HG03066 (cell line): ENCODE results near the gene LRRC4B.
"Not testable (repeated sequence)": the region's sequence is repeated elsewhere in the genome, so short reads cannot be mapped to it uniquely, and the experiment has no call there.

ENCODE experiments used
- ATAC-seq: cut with Tn5 transposase; IDR thresholded peaks from one replicate; pipeline ENCODE4 v1.9.1; 2021; ENCODE audit warnings: low read depth; ENCODE audit not compliant: unreplicated experiment

Gene LRRC4B, protein sequence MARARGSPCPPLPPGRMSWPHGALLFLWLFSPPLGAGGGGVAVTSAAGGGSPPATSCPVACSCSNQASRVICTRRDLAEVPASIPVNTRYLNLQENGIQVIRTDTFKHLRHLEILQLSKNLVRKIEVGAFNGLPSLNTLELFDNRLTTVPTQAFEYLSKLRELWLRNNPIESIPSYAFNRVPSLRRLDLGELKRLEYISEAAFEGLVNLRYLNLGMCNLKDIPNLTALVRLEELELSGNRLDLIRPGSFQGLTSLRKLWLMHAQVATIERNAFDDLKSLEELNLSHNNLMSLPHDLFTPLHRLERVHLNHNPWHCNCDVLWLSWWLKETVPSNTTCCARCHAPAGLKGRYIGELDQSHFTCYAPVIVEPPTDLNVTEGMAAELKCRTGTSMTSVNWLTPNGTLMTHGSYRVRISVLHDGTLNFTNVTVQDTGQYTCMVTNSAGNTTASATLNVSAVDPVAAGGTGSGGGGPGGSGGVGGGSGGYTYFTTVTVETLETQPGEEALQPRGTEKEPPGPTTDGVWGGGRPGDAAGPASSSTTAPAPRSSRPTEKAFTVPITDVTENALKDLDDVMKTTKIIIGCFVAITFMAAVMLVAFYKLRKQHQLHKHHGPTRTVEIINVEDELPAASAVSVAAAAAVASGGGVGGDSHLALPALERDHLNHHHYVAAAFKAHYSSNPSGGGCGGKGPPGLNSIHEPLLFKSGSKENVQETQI

DNA sequence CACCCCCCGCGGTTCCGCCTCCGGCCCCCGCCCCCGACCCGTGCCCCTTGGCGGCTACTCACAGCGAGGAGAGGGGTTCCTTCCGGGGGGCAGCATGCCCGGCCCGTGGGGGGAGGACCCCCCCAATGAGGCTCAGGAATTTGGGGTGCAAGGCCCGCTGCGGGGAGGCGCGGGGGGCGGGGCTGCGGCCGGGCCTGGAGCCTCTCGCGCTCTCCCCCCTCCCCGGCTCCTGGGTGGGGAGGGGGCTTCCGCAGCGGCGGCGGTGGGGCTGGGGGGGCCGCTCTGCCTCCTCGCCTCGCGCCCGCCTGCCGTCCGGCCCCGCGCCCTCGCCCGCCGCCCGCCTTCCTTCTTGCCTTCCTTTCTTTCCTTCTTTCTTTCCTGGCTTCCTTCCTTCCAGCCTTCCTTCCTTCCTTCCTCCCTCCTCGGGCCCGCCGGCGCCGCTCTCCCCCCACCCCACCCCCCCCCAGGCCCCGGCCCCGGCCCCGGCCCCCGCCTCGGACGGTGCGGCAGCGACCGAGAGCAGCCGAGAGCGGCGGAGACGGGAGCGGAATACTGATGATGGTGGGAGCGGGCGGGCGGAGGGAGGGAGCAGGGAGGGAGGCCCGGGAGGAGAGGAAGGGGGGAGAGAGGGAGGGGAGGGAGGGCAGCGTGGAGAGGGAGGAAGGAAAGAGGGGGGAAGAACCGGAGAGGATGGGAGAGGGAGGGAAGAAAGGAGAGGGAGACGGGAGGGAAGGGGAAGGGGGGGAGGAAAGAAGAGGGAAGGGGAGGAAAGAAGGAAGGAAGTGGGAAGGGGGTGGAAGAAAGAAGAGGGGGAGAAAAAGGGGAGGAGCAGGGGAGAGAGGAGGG lies at the start of gene LRRC4B:
LRRC4B (minus strand) TSS at position 554 of the 846 bp plus-strand sequence. CDS start 19,597 bp downstream, outside the sequence.
- no peak for ATAC-seq

DNA sequence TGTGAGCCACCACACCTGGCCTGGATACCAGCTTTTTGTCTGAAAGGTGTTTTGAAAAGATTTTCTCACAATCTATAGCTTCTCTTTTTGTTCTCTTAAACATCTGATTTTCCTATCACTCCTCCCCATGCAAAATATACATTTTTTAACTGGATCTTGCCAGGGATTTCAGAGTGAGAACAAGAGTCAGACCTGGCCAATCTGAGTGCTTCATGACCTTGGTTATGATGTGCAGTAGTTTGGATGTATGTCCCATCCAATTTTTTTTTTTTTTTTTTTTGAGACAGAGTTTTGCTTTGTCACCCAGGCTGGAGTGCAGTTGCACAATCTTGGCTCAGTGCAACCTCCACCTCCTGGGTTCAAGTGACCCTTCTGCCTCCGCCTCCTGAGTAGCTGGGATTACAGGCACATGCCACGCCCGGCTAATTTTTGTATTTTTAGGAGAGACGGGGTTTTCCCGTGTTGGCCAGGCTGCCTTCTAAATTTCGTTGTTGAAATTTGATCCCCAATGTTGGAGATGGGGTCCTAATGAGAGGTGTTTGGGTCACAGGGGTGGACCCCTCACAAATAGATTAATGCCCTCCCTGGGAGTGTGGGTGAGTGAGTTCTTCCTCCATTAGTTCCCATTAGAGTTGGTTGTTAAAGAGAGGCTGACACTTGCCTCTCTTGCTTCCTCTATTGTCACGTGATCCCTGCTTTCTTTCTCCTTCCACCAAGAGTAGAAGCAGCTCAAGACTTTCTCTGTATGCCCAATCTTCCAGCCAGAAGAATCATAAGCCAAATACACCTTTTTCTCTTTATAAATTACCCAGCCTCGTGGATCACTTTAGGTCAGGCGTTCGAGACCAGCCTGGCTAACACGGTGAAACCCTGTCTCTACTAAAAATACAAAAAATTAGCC lies 44.5 kb upstream of the LRRC4B start:
- not testable (repeated sequence) for ATAC-seq

DNA sequence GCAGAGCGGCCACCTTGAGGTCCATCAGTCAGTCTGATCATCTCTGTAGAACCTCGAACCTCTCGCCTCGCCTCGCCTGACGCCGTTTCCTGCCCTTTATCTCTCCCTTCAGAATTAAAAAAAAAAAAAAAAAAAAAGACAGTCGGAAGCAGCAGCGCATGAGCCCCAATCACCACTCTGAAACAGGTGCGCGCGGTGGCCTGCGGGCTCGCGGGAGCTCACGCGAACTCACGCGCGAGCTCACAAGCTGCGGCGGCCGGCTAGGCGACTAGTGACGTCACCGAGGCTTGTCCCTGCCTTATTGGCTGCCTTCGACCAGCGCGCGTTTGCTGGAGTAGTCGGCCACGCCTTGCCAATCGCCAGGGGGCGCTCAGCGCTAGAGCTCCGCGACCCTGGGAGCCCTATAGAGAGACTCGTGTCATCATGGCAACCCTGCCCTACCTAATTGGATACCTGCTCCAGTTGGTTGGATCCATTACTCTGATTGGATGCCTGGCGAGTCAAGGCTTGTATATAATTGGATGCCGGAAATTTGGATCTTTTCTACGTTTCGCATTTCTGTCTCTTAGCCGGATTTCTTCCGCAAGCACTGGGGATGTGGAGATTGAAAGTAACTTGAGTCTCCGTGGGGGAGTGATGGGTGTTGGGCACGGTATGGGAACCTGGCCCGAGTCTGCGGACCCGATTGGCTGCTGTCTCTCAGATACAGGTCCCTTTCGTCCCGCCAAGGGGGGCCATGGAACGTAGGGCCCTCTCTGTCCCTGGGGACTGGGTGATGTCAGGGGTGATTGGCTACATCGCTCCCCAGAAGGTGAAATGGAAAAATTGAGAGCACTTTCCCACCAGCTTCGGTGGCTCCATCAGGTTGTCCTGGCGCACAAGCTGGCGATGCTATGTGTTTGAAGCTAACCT lies 39.9 kb upstream of the LRRC4B start:
- no peak for ATAC-seq

DNA sequence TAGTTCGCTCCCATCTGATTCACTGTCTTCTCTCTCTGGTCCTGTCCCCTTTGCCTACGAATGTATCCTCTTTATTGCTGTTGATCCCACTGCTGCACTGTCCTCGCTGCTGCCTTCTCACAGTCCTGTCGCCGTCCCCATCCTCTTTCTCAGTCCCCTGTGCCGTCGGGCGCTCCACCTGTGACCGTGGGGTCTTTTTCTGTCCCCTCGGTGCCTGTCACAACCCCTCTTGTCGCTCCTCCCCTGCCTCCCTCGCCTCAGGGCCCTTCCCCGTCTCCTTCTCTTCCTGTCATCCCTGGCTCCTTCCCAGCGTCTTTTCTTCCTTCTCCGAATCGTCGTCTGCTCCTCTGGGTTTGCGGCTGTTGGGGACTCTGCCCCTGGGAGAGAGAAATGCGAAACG lies 39.2 kb upstream of the LRRC4B start:
- no peak for ATAC-seq

DNA sequence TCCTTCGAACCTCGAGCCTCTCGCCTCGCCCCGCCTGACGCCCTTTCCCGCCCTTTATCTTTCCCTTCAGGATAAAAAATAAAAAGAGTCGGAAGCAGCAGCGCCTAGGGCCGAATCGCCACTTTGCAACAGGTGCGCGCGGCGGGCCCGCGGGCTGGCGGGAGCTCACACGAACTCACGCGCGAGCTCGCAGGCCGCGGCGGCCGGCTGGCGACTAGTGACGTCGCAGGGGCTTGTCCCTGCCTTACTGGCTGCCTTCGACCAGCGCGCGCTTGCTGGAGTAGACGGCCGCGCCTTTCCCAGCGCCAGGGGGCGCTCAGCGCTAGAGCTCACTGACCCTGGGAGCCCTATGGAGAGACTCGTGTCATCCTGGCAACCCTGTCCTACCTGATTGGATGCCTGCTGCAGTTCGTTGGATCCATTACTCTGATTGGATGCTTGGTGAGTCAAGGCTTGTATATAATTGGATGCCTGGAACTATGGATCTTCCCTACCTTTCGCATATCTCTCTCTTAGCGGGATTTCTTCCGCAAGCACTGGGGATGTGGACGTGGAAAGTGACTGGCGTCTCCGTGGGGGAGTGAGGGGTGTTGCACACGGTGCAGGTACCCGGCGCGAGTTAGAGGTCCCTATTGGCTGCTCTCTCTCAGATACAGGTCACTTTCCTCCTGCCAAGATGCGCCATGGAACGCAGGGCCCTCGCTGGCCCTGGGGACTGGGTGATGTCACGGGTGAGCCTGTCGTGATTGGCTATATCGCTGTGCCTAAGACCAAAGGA lies 38.0 kb upstream of the LRRC4B start:
- ATAC-seq = not testable (repeated sequence)

DNA sequence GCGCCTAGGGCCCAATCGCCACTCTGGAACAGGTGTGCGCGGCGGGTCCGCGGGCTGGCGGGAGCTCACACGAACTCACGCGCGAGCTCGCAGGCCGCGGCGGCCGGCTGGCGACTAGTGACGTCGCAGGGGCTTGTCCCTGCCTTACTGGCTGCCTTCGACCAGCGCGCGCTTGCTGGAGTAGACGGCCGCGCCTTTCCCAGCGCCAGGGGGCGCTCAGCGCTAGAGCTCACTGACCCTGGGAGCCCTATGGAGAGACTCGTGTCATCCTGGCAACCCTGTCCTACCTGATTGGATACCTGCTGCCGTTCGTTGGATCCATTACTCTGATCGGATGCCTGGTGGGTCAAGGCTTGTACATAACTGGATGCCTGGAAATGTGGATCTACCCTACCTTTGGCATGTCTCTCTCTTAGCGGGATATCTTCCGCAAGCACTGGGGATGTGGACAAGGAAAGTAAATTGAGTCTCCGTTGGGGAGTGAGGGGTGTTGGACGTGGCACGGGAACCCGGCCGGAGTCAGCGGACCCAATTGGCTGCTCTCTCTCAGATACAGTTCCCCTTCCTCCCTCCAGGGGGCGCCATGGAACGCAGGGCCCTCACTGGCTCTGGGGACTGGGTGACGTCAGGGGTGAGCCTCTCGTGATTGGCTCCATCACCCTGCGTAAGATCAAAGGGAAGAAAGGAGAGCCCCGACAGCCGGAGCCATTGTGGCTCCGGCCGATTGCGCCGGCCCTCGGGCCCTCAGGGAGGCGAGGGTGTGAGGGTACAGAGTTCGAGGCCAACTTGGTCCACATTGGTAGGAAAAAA lies 36.2 kb upstream of the LRRC4B start:
- ATAC-seq = not testable (repeated sequence)

DNA sequence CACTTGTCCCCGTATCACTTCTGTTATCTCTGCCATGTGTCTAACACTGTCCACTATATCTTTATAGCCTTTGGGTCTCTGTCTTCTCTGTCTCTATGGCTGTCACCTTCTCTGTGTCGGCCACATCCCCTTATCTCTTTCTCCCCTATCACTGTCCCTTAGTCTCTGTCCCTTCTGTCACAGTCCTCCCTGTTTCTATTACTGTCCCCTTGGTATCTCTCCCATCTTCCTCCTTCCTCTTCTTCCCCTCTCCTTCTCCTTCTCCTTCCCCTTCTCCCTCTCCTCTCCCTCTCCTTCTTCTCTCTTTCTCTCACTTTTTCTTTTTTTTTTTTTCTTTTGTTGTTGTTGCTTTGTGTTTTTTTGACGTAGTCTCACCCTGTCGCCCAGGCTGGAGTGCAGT lies 34.7 kb upstream of the LRRC4B start:
- ATAC-seq = no peak

DNA sequence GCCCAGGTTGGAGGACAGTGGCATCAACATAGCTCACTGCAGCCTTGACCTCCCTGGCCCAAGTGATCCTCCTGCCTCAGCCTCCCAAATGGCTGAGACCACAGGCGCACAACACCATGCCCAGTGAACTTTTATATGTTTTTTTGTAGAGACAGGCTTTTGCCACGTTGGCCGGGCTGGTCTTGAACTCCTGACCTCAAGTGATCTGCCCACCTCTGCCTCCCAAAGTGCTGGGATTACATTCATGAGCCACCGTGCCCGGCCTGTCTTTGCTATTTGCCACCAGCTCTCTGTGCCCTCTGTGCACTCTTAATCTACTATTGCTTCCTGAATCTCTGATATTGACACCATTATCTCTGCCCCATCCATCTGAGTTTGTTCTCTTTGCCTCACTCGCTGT lies 34.3 kb upstream of the LRRC4B start:
- ATAC-seq = no peak

DNA sequence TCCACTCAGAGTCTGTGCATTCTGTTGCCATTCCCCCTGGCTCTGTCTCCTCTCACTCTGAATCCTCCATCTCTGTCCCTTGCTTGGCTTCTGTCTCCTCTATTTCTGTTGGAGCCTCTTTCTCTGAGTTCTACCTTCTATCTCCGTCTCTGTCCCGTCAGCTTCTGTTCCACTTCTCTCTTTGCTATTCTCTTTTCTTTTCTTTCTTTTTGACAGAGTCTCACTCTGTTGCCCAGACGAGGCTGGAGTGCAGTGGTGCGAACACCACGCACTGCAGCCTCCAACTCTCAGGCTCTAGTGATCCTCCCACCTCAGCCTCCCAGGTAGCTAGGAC lies 33.8 kb upstream of the LRRC4B start:
- ATAC-seq = no peak

DNA sequence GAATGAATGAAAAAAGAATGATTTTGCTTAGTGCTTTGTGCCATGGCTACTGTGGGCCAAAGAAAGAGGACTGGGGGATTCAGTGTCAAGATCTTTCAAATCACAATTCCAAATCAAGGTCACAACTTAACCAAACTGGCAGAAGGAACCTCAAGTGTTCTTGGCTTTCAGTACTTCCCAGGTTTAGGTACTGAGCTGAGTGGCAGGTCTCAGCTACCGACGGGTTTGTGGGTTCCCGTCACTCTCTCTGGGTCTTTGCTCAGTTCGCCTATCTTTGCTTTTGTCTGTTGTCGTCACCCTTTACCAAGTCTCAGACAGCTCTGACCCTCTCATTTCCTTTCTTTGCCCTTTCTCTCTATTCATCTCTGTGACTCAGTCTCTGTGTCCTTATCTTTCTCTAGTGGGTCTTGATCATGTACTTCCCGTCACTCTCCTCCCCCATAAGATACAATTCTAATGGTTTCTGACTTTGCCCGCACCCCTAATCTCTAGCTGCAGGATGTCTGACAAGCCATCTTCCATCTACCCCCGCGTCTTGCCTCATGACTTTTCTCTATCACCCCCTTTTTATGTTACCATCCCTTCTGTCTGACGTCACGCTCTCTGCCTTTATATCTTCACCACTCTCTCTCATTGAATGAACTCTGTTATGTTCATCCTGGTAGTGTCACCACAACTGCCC lies 33.3 kb upstream of the LRRC4B start:
- ATAC-seq = no peak

DNA sequence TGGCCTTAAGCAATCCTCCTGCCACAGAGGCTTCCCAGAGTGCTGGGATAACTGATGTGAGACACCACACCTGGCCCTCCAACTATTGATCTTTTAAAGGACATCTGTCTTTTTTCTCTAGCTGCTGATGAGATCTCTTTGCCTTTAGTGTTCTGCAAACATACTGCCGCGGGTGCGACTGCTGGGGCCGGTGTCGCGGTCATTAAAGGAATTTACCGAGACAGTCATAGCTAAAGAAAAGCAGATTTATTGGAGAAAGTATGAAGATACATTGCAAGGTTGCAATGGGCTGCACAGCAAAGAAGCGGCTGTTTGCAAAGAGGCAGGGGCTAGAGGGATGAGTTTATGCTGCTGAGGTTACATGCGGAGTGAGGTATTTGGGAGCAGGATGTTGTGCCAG lies 31.2 kb upstream of the LRRC4B start:
- no peak for ATAC-seq

DNA sequence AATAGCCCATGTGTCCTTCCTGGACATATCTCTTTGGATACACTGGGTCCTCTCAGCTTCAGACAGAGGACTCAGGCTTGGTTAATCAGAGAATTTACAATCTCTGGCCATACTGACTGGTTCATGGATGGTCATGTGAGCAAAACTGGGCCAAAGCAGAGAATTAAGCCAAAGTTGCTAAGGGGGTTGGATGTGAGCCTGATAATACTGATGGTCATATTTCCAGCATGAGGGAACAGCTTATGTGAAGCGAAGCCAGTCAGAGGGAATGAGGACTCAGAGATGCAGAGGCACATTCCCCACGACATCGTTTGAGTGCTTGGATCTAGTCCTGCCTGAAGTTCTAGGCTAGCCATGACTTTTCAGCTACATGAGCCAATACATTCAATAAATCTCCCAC lies 22.0 kb upstream of the LRRC4B start:
- ATAC-seq = no peak

DNA sequence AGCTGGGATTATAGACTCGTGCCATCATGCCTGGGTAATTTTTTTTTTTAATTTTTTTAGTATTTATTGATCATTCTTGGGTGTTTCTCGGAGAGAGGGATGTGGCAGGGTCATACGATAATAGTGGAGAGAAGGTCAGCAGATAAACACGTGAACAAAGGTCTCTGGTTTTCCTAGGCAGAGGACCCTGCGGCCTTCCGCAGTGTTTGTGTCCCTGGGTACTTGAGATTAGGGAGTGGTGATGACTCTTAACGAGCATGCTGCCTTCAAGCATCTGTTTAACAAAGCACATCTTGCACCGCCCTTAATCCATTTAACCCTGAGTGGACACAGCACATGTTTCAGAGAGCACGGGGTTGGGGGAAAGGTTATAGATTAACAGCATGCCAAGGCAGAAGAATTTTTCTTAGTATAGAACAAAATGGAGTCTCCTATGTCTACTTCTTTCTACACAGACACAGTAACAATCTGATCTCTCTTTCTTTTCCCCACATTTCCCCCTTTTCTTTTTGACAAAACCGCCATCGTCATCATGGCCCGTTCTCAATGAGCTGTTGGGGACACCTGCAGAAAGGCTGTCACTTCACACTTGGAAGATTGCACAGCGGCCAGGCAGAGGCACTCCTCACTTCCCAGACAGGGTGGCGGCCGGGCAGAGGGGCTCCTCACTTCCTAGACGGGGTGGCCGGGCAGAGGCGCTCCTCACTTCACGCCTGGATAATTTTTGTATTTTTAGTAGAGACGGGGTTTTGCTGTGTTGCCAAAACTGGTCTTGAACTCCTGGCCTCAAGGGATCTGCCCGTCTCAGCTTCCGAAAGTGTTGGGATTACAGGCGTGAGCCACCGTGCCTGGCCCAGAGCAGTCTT lies 13.8 kb upstream of the LRRC4B start:
- not testable (repeated sequence) for ATAC-seq

DNA sequence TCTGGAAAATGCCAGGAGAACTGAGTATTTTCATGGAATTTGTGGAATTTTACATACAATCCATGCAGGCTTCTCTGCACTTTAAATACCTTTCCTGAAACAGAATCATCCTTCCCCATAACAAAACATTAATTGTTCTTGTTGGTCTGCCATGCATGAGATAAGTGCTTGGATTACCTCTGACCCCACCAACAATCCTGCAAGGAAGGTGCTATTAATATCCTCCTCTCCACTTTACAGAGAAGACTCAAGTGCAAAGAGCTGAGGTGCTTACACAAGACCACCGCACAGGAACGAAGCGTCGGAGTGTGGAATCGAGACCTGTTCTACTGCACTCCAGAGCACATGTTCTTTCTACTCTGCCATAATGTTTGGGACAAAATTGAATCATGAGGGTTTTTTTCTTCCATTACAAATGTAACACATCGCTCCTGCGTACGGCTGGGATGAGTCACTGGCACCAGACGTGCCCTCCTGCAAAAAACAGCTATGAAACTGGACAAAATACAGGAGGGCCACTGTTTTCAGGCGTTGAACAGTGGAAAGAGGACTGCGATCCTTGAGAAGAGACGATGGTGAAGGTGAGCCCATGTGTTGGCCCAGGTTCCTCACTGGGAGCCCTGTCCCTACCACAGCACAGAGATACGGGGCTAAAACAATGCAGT lies 12.9 kb upstream of the LRRC4B start:
- no peak for ATAC-seq

DNA sequence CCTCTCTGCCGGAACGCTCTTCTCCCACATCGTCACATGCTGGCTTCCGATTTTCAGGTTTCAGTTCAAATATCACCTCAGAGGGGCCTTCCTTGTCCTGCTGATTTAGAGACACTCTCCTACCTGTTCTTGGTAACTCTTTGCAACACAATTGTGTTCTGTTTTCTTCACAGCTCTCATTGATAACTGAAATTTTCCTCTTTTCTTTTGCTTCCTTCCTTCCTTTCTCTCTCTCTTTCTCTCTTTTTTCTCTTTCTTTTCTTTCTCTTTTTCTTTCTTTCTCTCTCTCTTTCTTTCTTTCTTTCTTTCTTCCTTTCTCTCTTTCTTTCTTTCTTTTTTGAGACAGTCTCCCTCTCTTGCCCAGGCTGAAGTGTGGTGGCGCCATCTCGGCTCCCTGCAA lies 12.0 kb upstream of the LRRC4B start:
- no peak for ATAC-seq

DNA sequence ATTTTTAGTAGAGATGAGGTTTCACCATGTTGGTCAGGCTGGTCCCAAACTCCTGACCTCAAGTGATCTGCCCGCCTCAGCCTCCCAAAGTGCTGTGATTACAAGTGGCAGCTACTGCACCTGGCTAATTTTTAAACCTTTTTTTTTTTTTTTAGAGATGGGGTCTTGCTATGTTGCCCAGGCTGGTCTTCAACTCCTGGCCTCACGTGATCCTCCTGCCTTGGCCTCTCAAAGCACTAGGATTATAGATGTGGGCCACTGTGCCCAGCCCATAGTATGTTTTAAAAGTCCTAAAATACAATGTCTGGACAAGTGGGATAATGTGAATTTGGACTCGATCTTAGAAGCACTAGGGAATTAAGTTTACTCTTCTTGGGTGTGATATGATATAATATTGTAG lies 8.5 kb upstream of the LRRC4B start:
- not testable (repeated sequence) for ATAC-seq
